HG03469 (cell line): ENCODE results near the gene PITX2.

ENCODE experiments used
- ATAC-seq: cut with Tn5 transposase; IDR thresholded peaks from one replicate; pipeline ENCODE4 v1.9.1; 2021; ENCODE audit warnings: mild to moderate bottlenecking, moderate library complexity, moderate number of reproducible peaks; ENCODE audit not compliant: unreplicated experiment

Gene PITX2

GRCh38 chr4:110622841-110623717 is at the start of gene PITX2:
TSS of gene PITX2 (minus strand) at chr4:110623077. CDS start at chr4:110622460, 617 bp downstream.
- ATAC-seq, result peak; percentile 94

GRCh38 chr4:110671679-110672078 is 48.8 kb upstream of the PITX2 start:
- no peak for ATAC-seq

- no peak for ATAC-seq
These were observed 46.8 kb upstream of the PITX2 start for GRCh38 chr4:110669663-110670062.

GRCh38 chr4:110668463-110669235 is 45.8 kb upstream of the PITX2 start:
- ATAC-seq, result no peak

- ATAC-seq, result no peak
These were observed 44.8 kb upstream of the PITX2 start for GRCh38 chr4:110667670-110668069.

GRCh38 chr4:110666030-110666429 is 43.2 kb upstream of the PITX2 start:
- no peak for ATAC-seq

- no peak for ATAC-seq
These were observed 41.0 kb upstream of the PITX2 start for GRCh38 chr4:110663738-110664444.

GRCh38 chr4:110663206-110663605 is 40.3 kb upstream of the PITX2 start:
- ATAC-seq, result no peak

- ATAC-seq, result no peak
These were observed 37.9 kb upstream of the PITX2 start for GRCh38 chr4:110660755-110661154.

- ATAC-seq, result no peak
These were observed 31.4 kb upstream of the PITX2 start for GRCh38 chr4:110654254-110654635.

- ATAC-seq, result no peak
These were observed 30.7 kb upstream of the PITX2 start for GRCh38 chr4:110653321-110654253.

GRCh38 chr4:110644008-110644407 is 21.1 kb upstream of the PITX2 start:
- ATAC-seq, result no peak

- ATAC-seq, result no peak
These were observed 20.2 kb upstream of the PITX2 start for GRCh38 chr4:110643096-110643495.

GRCh38 chr4:110641218-110641617 is 18.3 kb upstream of the PITX2 start:
- ATAC-seq, result no peak

GRCh38 chr4:110640576-110640975 is 17.7 kb upstream of the PITX2 start:
- no peak for ATAC-seq

- no peak for ATAC-seq
These were observed 16.6 kb upstream of the PITX2 start for GRCh38 chr4:110639207-110640090.

GRCh38 chr4:110638089-110638746 is 15.3 kb upstream of the PITX2 start:
- ATAC-seq, result no peak

- ATAC-seq, result no peak
These were observed 14.7 kb upstream of the PITX2 start for GRCh38 chr4:110637408-110638088.
